IPS DF 4.7 (cell line): ENCODE data around the gene CAMTA1.
"Not testable (repeated sequence)": the region's sequence is repeated elsewhere in the genome, so short reads cannot be mapped to it uniquely, and the experiment has no call there.

Experiments used
- DNase-seq: peaks from one replicate; pipeline ENCODE4 v3.0.0-alpha.2; 2013; ENCODE audit warnings: low spot score; ENCODE audit errors: extremely low read depth

CAMTA1 gene

GRCh38 chr1:6907201-6907600, 121.9 kb downstream of the CAMTA1 start:
- no peak for DNase-seq

- no peak for DNase-seq
These were observed 122.6 kb downstream of the CAMTA1 start for GRCh38 chr1:6907676-6908434.

GRCh38 chr1:6909401-6909800, 124.1 kb downstream of the CAMTA1 start:
- no peak for DNase-seq

GRCh38 chr1:6909857-6910256, 124.6 kb downstream of the CAMTA1 start:
- DNase-seq = no peak

- DNase-seq = no peak
These were observed 126.0 kb downstream of the CAMTA1 start for GRCh38 chr1:6911021-6911941.

- no peak for DNase-seq
These were observed 126.7 kb downstream of the CAMTA1 start for GRCh38 chr1:6911974-6912373.

- DNase-seq = no peak
These were observed 127.3 kb downstream of the CAMTA1 start for GRCh38 chr1:6912518-6912917.

- DNase-seq = no peak
These were observed 127.8 kb downstream of the CAMTA1 start for GRCh38 chr1:6913086-6913485.

GRCh38 chr1:6914706-6915105, 129.5 kb downstream of the CAMTA1 start:
- DNase-seq = no peak

GRCh38 chr1:6915999-6916565, 130.8 kb downstream of the CAMTA1 start:
- no peak for DNase-seq

- no peak for DNase-seq
These were observed 131.8 kb downstream of the CAMTA1 start for GRCh38 chr1:6917067-6917466.

GRCh38 chr1:6918186-6918924, 133.1 kb downstream of the CAMTA1 start:
- DNase-seq = no peak

GRCh38 chr1:6918925-6919511, 133.8 kb downstream of the CAMTA1 start:
- DNase-seq = no peak

GRCh38 chr1:6921506-6921905, 136.3 kb downstream of the CAMTA1 start:
- not testable (repeated sequence) for DNase-seq

GRCh38 chr1:6922096-6922931, 137.1 kb downstream of the CAMTA1 start:
- no peak for DNase-seq

- DNase-seq = no peak
These were observed 137.8 kb downstream of the CAMTA1 start for GRCh38 chr1:6923012-6923411.

GRCh38 chr1:6923416-6923815, 138.2 kb downstream of the CAMTA1 start:
- DNase-seq = no peak

- DNase-seq = no peak
These were observed 139.0 kb downstream of the CAMTA1 start for GRCh38 chr1:6923955-6924881.

- no peak for DNase-seq
These were observed 139.6 kb downstream of the CAMTA1 start for GRCh38 chr1:6924891-6925290.
